Left ventricle myocardium superior (tissue), 1 donor: ENCODE results near the gene POLR1D. TPM values are rescaled to one million over a fixed set of nuclear protein-coding genes. Genes with fewer than 3 reads are reported as not detected.

ENCODE experiments used
- ATAC-seq: fragments of 200-7000 bp; cut with Tn5 transposase; one replicate; pipeline ENCODE4 v1.9.1; 2020; ENCODE audit warnings: mild to moderate bottlenecking, moderate library complexity
- DNase-seq: peaks from one replicate; pipeline ENCODE4 v3.0.0-alpha.2; 2020
- intact Hi-C: fragments of 100-400 bp; cut with micrococcal nuclease; formaldehyde crosslinking; loops from one replicate; pipeline ENCODE4 v1.11.0; 2022
- total RNA-seq: library from RNA; stranded (reverse); fragmentation: NEBNext Ultra II Directional; extraction: Animal tissue kit (Norgen Biotek cat#: 25700); gene quantifications from one replicate; pipeline ENCODE4 v1.2.1, GENCODE V29; 2021
- donor health status: DM: no; HTN: yes; CAD: no; lungs with severe emphysema.

POLR1D gene
- total RNA-seq, 1 donor from 2014 or later, result 97.4 TPM

DNA sequence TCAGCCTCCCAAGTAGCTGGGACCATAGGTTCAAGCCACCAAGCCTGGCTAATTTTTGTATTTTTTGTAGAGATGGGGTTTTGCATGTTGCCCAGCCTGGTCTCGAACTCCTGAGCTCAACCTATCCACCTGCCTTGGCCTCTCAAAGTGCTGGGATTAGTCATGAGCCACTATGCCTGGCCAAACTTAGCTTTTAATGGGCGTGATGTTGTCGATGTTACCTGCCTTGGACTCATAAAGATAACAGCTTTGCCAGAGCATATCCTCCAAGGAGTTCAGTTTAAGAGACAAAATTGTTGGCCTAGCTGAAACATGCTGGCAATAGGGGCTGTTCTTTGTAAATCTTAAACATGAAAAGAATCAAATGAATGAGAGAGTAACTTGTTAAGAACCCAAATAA lies 13.1 kb downstream of the POLR1D start:
- DNase-seq (no peak), ATAC-seq (no peak)
- intact Hi-C loops, result no loop called here

DNA sequence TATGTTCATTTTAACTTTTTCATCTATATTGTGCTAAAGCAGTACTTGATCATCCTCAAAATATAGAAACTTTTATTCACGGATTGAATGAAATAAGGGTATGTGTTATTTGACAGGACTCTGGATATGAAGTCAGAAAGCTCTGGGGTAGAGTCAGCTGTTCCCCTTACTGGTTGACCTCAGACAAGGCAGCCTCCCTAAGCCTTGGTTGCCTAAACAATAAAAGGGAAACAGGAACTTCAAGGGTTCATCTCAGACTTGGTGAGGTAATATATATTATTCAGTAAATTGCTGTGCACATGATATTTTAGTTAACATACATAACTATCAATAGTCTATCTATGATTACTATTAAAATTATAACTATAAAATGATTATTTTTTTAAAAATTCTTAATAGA lies 13.6 kb downstream of the POLR1D start:
- intact Hi-C loops, result no loop called here
- ATAC-seq (no peak), DNase-seq (no peak)

DNA sequence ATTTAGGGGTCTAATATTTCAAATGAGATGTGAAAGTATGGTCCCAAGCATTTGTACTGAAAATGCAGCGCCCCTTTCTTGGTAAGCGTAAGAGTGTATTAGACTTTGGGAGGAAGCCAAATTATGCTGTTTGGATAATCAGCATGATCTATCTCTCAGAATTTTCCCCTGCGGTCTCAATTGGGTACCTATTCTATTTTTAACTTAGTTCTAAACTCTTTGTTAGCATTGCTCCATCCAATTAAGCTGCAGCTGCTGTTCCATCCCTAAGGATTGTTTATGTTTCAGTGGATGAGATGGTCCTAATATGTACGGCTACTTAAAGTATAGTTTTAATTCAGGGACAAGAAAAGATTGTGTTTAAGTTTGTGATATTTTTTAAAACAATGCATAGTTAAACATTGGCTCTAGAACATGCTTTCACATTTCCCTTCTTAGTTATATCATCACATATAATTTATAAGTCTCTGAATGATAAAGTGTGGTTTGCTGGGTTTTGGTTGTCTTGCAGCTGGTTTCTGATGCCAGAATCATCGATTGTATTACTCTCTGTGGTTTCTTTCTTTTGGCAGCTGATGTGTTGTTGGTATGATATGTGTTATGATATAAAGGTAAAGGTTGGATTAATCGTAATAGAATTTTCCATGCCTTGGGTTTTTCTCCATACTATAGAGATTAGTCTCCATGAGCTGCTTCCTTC lies 15.0 kb downstream of the POLR1D start:
- DNase-seq, result no peak
- ATAC-seq, result no peak
- intact Hi-C loops, result no loop called here

DNA sequence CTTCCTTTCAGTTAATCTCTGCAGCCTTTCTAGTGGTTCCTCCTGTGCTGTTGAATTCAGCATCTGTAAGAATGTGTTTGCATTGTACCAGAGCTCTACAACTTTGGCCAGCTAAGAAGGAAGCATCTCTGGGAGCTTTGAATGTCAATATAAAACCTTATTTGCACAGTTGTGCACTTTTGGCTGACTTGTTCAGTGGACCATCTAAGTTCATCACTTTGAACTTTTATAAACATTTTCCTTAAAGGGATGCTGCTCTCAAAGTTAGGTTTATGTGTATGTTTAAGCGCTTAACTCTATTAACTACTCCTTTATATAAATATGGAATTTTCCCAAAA lies 15.6 kb downstream of the POLR1D start:
- intact Hi-C loops, result no loop called here
- no peak for DNase-seq
- no peak for ATAC-seq

DNA sequence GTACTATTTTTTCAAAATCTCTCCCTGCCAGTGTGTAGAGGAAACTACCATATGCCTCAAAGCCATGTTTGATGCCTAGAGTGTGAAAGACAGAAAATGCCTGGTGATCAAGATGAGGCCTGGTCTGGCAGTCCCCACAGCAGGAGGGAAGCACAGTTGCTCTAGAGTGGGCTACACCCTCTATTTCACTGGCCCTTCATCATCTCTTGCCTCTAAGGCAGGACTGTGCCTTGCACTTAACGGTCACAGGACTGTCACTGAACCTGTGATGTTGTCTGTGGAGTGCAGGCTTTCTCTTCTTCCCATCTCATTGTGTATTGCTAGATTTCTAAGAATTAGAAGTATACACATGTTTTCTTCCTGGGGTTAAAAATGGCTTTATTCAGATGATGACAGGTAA lies 16.3 kb downstream of the POLR1D start:
- intact Hi-C loops, result no loop called here
- no peak for ATAC-seq
- DNase-seq, result no peak

DNA sequence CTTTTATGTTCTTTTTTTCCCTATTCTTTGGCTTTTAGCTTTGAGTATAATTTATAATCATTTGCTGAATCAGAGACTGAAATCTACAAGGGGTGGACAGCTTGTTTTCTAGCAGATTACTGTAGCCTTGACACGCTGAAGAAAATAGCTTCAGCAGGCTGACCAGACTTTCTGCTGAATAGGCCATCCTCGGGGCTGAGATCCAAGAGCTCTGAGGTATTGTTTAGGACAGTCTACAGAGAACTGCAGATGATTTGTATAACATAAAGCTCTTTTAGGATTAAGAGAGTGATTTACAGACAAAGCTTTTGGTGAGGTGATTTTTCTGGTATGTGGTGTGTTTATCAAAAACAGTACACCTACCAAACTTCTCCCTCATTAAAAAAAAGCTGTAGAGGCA lies 16.8 kb downstream of the POLR1D start:
- ATAC-seq (peak; percentile 48), DNase-seq (no peak)
- intact Hi-C loops, result no loop called here

DNA sequence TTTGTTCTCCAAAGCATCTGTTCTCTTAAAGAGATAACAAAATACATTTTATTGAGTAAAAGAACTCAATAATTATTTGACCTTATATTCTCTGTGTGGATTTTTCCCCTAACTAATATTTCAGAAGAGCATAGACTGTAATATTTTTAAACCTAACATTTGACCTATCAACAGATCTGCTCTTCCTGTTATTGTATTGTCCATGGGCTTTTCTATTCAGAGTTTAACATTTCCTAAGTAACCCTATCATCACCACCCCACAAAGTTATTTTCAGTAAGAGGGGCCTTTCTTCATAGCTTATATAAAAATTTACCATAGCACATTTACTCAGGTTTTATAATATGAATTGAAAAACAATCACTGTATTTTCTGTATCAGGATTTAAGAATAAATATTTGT lies 17.5 kb downstream of the POLR1D start:
- ATAC-seq (no peak), DNase-seq (no peak)
- intact Hi-C loops, result no loop called here

DNA sequence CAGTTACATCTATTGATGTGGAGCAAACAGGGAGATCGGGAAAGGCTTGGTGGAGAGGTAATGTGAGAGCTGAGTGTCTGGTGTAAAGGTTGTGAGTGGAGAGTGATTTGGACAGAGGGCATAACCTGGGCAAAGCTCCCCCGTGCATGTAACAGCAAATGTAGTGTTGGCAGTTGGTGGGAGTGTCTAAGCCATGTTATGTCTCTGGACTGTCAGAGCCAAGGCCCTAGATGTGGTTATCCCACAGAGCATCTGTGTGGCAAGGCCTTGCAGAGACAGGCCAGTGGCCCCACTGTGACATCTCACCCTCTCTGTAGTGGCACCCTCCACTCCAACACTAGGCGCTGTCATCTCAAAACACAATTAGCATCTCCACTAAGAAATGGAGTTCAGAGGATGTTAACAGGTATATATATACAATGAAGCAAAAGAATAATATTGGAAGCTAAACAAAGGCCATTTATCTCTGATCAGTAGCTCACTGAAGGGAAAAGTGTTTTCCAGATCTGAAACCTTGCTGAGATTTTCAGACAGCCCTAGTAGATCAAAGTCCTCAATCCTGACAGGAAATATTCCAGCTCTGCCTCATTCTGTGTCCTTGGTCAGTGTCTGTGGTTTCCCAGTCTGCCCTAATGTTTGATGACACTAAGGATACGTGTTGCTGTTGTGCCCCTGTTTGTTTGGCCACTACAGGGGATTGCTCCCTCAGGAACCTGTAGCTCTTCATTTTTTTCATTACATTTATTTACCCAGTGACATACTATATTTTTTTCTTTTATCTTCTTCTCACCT lies 20.2 kb downstream of the POLR1D start:
- intact Hi-C loops, result no loop called here
- ATAC-seq (no peak), DNase-seq (no peak)

DNA sequence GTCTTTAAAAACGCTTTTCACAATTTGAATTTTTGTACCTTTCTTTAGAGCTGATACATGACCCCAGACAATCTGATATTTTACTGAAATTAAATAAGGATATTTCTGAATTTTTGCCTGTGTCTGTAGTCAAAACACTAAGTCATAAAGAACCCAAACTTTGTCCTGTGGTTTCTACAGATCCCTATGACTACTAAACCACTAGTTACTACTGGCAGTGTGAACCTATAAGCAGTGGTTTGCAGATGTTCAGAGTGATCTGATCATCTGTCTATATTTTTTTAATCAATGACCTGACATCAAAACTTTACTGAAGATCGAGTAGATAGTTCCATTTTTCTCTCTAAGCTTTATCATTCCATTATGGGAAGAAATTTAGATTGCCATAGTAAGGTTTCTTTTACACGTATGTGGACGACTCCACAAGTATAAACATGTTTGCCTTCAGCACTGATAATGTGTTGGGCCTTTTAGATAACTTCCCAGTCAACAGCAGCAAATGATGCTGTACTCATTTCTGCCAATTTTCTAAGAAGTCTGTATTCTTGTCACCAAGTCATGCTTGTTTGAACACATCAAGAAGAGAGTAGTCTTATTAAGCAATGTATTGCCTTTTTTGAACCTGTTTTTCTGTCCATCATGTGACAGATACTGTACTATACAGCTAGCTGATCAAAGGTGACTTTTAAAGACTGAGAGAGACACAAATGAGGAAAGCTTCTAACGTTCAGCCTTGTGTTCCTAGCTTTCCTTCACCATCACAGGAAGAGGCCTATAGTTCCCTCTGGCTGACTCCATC lies 21.8 kb downstream of the POLR1D start:
- intact Hi-C loops, result no loop called here
- DNase-seq (no peak), ATAC-seq (no peak)

DNA sequence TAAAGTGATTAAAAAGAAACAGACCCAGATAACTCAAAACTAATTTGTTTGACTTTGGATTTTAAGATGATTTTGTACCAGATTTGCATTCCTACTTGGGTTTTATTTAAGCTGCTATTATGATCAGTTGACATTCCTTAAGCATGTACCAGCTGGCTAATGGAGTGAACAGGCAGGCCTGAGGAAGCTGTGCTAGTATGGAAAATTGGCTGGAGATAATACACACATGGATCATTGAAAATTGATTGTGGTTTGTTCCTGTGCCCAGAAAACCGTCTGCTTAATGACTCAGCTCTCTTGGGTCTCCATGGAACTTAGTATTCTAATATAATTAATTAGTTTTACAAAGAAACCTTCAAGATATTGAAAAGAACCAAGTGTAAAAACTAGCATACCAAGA lies 22.6 kb downstream of the POLR1D start:
- intact Hi-C loops, result no loop called here
- ATAC-seq (peak; percentile 43), DNase-seq (no peak)

DNA sequence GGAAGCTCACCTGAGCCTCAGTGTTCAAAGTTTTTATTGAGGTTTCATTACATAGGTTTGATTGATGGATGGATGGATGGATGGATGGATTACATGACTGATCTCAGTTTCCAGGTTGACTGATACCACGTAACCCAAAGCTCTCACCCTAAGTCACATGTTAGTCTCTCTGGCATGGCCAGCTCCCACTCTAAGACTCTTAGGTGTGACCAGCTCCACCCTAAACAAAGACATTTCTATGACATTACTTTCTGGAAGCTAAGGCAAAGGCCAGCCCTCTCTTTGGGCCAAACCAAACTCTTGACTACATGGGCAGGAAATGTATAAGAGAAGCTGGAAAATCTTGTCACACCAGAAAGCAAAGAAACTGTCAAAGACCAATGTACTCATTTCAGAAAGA lies 28.6 kb downstream of the POLR1D start:
- DNase-seq (no peak), ATAC-seq (no peak)
- intact Hi-C loops, result no loop called here

DNA sequence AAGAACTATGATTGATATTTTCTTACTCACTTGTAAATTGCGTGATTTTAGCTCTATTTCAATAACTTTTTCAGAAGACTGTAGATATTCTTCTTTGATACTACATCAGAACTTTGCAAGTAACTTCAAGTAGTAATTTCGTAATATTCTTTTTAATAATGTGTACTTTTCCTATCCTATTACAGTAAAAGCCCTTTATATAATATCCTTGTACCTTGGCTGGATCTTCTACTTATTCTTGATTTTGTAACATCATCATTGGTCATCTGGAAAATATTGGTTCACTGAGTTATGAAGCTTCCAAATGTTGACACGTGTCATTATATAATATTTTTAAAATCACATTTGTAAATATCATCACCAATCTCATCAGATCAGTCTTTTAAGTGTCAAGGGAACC lies 32.4 kb downstream of the POLR1D start:
- no peak for DNase-seq
- no peak for ATAC-seq
- intact Hi-C loops, result no loop called here

DNA sequence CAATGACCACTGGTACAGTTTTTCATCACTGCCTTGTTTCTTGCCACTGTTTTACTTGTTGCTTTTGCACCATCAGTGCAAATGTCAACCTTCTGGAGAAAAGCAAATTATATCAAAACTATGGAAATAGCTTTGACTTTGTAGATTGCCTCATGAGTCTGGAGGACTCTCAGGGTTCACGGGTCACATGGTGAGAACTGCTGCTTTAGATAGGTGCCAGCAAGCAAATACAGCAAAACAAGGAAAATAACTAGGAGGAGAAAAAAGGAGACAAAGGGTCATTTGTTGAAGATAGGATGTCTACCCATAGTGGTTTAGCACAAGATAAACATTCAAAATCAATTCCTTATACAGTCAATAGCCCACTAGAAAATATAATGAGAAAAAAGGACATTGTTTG lies 33.1 kb downstream of the POLR1D start:
- ATAC-seq (no peak), DNase-seq (no peak)
- intact Hi-C loops, result no loop called here

DNA sequence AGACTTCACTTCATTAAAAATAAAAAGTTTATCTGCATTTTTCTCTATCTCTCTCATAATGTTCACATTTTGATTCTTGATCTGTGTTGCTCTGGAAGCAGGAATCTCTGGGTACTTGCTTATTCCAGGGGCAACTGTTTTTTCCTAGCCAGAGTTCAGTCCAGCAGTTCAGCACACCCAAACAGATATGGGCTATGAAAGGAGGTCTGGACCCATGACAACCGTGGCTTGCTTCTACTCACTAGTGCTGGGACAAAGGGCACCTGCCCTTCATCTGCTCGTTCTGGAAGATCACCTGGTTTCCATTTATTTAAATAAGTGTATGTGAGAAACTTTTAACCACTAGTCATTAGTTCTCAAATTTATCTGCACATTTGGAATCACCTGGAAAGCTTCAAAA lies 36.0 kb downstream of the POLR1D start:
- intact Hi-C loops, result no loop called here
- ATAC-seq (no peak), DNase-seq (no peak)

DNA sequence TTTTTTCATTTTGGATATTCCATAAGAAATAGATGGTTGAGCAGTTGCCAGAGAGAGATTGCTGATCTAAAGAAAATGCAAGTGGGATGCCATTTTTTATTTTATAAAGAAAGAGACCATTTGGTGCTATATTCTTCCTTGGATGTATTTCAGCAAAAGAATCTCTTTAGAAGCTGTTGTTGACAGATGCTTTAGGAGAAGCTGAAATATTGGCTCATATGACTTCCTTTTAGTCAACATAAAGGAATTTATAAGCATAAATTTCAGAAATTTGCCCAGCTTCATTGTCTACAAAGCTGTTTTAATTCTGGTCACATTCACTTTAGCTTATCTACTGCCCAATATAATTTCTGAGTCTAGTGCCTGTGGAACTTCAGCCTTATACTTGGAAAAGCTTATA lies 36.9 kb downstream of the POLR1D start:
- ATAC-seq, result no peak
- intact Hi-C loops, result no loop called here
- DNase-seq, result no peak

DNA sequence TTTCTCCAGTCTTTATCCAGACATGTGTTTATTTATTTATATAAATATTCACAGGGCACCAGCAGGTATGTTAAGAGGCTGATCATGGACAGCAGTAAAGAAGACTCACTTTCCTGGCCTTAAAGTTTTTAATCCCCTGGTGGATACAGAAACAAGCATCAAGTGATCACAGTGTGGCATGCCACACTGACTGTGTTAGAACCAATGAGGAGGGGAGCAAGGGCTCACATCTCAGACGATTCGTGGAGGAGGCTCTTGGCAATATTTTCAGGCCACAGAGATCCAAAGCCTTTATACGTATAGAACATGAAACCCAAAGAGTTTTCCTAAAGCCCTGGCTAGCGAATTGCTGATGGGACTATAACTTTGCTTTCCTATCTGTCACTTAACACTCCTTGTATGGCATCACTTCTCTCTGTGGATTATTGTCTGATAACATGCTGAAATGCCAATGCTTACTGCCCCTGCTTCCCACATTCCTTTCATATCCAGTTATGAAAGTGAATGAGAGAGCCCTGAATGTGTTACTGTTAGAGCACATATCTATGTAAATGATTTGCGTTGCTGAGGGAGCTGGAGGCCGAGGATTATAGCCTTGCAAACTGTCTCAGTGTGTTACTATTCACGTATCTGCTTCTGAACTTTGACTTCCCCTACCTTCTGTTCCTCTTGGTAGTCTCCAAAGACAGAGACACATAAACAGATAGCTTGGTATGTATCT lies 37.6 kb downstream of the POLR1D start:
- no peak for DNase-seq
- ATAC-seq, result no peak
- intact Hi-C loops, result no loop called here

DNA sequence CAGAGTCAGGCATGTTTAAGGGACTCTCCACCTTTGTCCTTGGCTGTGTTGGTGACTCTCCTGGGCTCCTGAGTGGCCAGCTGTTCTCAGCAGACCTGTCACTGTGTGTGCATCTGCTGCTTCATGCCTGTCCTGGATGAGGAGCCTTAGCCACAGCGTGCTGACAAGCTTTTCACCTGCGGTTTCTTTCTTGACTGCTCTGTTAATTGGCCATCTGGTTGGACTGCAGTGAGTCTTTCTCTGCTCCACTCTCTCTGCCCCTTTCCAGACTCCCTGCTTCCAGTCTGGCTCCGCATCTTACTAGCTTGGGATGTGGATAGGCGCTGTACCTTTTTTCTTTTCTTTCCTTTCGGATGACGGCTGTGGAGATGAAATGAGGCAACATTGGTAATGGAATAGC lies 38.8 kb downstream of the POLR1D start:
- DNase-seq (no peak), ATAC-seq (no peak)
- intact Hi-C loops, result no loop called here

DNA sequence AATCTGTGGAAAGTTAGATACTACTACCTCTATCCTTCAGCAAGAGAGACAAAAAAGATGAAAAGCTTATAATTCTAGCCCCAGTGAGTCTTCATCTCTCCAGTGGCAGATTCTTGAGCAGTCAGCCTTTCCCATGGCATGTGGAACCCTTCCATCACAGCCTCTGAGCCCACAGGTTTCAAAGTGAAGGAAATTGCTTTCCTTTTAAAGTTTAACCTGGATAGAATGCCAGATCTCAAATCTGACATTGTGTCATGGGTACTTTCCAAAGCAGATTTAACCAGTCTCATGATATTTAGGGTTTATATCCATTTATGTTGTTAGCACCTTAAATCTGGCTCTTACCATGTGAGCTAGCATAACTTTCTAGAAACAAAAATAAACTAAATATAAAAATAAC lies 39.3 kb downstream of the POLR1D start:
- no peak for DNase-seq
- intact Hi-C loops, result no loop called here

DNA sequence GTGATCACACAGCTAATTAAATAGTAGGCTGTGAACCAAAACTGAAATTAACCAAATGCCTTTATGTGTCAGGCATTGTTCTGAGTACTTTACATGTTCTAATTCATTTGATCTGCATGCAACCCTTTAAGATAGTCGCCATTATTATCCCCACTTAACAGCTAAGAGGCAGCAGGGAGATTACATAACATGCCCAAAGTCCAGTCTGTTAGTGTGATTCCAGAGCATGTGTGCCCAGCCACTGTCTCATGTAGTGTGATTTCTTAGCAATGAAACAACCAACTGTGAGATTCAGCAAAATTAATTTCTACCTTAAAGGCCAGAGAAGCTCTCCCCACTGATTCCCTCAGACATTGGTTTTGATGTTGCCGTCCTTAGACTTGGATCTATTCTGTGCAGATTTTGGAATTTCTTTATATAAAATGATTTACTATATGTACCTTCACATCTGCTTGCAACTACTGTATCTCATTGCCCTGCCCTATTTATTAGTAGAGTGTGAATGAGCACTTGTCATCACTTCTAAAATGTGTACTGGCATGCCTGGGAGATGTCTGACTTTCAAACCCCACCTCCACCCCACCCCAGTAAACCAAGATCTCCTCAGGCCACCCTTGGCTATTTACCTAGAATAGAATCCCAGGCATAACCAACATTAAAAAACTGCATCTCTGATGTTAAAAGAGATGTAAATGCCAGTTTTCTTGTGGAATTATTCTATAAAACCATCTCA lies 41.2 kb downstream of the POLR1D start:
- peak; percentile 62 for ATAC-seq
- no peak for DNase-seq
- intact Hi-C loops, result no loop called here

More for the DNA sequence above, 39.3 kb downstream of the POLR1D start:
- no peak for ATAC-seq
